HG03469 (cell line): ENCODE results near the gene TFCP2.

Source experiments
- ATAC-seq: cut with Tn5 transposase; IDR thresholded peaks from one replicate; pipeline ENCODE4 v1.9.1; 2021; ENCODE audit warnings: mild to moderate bottlenecking, moderate library complexity, moderate number of reproducible peaks; ENCODE audit not compliant: unreplicated experiment

The TFCP2 gene

GRCh38 chr12:51160814-51161459, 12.0 kb downstream of the TFCP2 start:
- no peak for ATAC-seq

GRCh38 chr12:51156245-51156765, 16.6 kb downstream of the TFCP2 start:
- no peak for ATAC-seq

GRCh38 chr12:51152953-51153352, 20.0 kb downstream of the TFCP2 start:
- ATAC-seq = no peak

GRCh38 chr12:51150777-51151176, 22.2 kb downstream of the TFCP2 start:
- no peak for ATAC-seq

- ATAC-seq = no peak
Measured at GRCh38 chr12:51147309-51147708, 25.6 kb downstream of the TFCP2 start.

- no peak for ATAC-seq
Measured at GRCh38 chr12:51139292-51139844, 33.6 kb downstream of the TFCP2 start.

- ATAC-seq = no peak
Measured at GRCh38 chr12:51132693-51133092, 40.2 kb downstream of the TFCP2 start.

GRCh38 chr12:51131745-51132521, 41.0 kb downstream of the TFCP2 start:
- no peak for ATAC-seq

- ATAC-seq = no peak
Measured at GRCh38 chr12:51128919-51129318, 44.0 kb downstream of the TFCP2 start.

GRCh38 chr12:51127050-51127729, 45.7 kb downstream of the TFCP2 start:
- no peak for ATAC-seq

GRCh38 chr12:51126297-51126696, 46.6 kb downstream of the TFCP2 start:
- ATAC-seq = no peak

- ATAC-seq = no peak
Measured at GRCh38 chr12:51124504-51124903, 48.4 kb downstream of the TFCP2 start.

- no peak for ATAC-seq
Measured at GRCh38 chr12:51122844-51123243, 50.1 kb downstream of the TFCP2 start.

GRCh38 chr12:51118706-51119105, 54.2 kb downstream of the TFCP2 start:
- no peak for ATAC-seq

- ATAC-seq = no peak
Measured at GRCh38 chr12:51115533-51115932, 57.4 kb downstream of the TFCP2 start.

GRCh38 chr12:51108136-51108535, 64.8 kb downstream of the TFCP2 start:
- ATAC-seq = no peak

- no peak for ATAC-seq
Measured at GRCh38 chr12:51103977-51104376, 69.0 kb downstream of the TFCP2 start.

- ATAC-seq = no peak
Measured at GRCh38 chr12:51098611-51099010, 74.3 kb downstream of the TFCP2 start.

GRCh38 chr12:51090705-51091229, 82.2 kb downstream of the TFCP2 start:
- no peak for ATAC-seq

- ATAC-seq = no peak
Measured at GRCh38 chr12:51087818-51088217, 85.1 kb downstream of the TFCP2 start.

GRCh38 chr12:51086933-51087332, 86.0 kb downstream of the TFCP2 start:
- no peak for ATAC-seq
